Kidney epithelial cell (primary cell): ENCODE data around the gene FPGT. TPM values are rescaled to one million over a fixed set of nuclear protein-coding genes. Genes with fewer than 3 reads are reported as not detected.
"Not testable (repeated sequence)": the region's sequence is repeated elsewhere in the genome, so short reads cannot be mapped to it uniquely, and the experiment has no call there.

Experiments
- DNase-seq: peaks from one replicate; pipeline ENCODE4 v3.0.0-alpha.2; 2010; ENCODE audit warnings: low read depth
- H3K27me3 ChIP-seq: 2 replicates; pipeline ENCODE4 v1.6.0; 2011; ENCODE audit warnings: low read length; ENCODE audit not compliant: control insufficient read depth, insufficient read depth
- H3K36me3 ChIP-seq: 2 replicates; pipeline ENCODE4 v1.5.1; 2011; ENCODE audit warnings: low read length; ENCODE audit not compliant: control insufficient read depth, insufficient read depth
- H3K4me3 ChIP-seq: 2 replicates; pipeline ENCODE4 v1.5.1; 2011; ENCODE audit warnings: low read depth, mild to moderate bottlenecking, control low read depth, low read length
- total RNA-seq: library from RNA; depleted of rRNA; stranded (reverse); fragments of >200 nt; gene quantifications from 2 replicates; pipeline ENCODE4 v1.2.3, GENCODE V29; 2015
- TF ChIP-seq, protein P1 (sequence below): IDR thresholded peaks from 2 replicates; pipeline ENCODE4 v1.5.1; 2011; ENCODE audit warnings: mild to moderate bottlenecking, moderate library complexity, low read length, control low read depth, inconsistent platforms; ENCODE audit not compliant: insufficient read depth, poor library complexity, severe bottlenecking

FPGT gene
- total RNA-seq, 1 donor from 2014 or later = 5.9 TPM

DNA sequence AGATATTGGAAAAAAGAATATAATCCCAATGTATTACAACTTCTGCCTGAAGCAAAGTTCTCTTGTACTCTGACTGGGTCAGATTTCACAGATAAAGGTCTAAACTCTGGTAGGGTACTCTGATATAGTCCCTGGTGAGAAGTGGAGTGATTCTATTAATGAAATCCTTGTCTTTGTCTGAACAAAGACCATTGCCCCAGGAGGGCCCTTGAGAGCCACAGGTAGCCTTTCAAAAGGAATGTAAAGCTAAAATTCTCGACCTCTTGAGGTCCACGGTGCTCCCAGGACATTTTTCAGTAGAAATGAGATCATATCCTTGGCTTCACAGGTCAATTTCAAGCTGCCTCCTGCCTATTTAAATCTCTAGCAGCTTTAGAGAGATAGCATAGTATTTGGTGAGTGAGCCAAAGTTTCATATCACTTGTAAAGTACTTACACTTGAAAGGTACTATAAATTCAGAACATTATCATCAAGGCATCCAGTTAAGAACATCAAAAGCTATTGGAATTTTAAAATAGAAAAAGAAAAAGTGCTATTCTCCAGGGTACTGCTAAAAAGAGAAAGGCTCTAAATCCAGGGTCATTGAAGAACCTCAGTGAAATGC lies 47.2 kb downstream of the FPGT start:
- H3K36me3 ChIP-seq = no peaks in the 10 kb centered on the region
- no peak for DNase-seq
- H3K4me3 ChIP-seq = no peak overlapping the region
- TF ChIP-seq, protein P1, sequence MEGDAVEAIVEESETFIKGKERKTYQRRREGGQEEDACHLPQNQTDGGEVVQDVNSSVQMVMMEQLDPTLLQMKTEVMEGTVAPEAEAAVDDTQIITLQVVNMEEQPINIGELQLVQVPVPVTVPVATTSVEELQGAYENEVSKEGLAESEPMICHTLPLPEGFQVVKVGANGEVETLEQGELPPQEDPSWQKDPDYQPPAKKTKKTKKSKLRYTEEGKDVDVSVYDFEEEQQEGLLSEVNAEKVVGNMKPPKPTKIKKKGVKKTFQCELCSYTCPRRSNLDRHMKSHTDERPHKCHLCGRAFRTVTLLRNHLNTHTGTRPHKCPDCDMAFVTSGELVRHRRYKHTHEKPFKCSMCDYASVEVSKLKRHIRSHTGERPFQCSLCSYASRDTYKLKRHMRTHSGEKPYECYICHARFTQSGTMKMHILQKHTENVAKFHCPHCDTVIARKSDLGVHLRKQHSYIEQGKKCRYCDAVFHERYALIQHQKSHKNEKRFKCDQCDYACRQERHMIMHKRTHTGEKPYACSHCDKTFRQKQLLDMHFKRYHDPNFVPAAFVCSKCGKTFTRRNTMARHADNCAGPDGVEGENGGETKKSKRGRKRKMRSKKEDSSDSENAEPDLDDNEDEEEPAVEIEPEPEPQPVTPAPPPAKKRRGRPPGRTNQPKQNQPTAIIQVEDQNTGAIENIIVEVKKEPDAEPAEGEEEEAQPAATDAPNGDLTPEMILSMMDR = no peak
- H3K27me3 ChIP-seq = no peaks in the 10 kb centered on the region

DNA sequence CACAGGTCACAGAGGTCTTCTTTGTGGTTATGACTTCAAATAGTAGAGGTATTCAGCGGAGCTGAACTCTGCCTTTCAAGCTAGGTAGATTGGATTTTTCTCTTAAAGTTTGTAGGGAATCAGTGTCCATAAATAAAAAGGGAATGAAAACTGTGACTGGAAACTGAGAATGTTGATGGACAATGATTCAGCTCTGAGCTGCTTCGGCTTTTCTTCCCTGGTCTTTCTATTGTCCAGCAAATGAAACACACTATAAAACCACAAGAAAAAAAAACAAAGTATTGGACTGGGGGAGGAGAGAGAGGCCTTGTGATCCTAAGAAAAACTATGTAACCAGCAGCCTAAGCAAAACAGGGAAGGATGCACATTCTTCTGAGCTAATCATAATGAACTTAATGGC lies 48.3 kb downstream of the FPGT start:
- peak; percentile 43 for DNase-seq
- TF ChIP-seq, protein P1 = no peak
- no peak overlapping the region for H3K4me3 ChIP-seq

DNA sequence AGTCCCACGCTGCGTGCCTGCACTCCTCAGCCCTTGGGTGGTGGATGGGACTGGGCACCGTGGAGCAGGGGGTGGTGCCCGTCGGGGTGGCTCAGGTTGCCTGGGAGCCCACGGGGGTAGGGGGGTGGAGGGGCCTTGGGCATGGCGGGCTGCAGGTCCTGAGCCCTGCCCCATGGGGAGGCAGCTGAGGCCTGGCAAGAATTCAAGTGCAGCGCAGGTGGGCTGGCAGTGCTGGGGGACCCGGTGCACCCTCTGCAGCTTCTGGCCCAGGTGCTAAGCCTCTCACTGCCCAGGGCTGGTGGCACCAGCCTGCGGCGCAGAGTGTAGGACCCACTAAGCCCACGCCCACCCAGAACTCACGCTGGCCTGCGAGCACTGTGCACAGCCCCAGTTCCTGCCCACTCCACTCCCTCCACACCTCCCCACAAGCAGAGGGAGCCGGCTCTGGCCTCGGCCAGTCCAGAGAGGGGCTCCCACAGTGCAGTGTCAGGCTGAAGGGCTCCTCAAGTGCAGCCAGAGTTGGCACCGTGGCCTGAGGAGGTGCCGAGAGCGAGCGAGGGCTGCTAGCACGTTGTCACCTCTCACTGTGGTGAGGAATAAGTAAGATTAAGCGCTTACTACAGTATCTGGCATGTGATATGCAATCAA lies 50.0 kb downstream of the FPGT start:
- TF ChIP-seq, protein P1 = no peak
- no peak for DNase-seq
- Histone ChIP-seq H3K4me3 (no peak overlapping the region), H3K36me3 (no peaks in the 10 kb centered on the region), H3K27me3 (no peaks in the 10 kb centered on the region)

More for the DNA sequence above, 48.3 kb downstream of the FPGT start:
- no peaks in the 10 kb centered on the region for H3K27me3 ChIP-seq
- no peaks in the 10 kb centered on the region for H3K36me3 ChIP-seq

DNA sequence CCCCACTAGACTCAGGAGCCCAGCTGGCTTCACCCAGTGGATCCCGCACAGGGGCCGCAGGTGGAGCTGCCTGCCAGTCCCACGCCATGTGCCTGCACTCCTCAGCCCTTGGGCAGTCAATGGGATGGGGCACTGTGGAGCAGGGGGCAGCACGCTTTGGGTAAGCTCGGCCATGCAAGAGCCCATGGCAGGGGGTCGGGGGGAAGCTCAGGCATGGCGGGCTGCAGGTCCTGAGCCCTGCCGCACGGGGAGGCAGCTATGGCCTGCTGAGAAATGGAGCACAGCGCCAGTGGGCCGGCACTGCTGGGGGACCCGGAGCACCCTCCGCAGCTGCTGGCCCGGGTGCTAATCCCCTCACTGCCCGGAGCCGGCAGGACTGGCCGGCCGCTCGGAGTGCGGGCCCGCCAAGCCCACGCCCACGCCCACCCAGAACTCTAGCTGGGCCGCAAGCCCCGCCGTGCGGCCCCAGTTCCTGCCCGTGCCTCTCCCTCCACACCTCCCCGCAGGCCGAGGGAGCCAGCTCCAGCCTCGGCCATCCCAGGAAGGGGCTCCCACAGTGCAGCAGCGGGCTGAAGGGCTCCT lies 55.3 kb downstream of the FPGT start:
- not testable (repeated sequence) for DNase-seq, H3K36me3 ChIP-seq, H3K4me3 ChIP-seq, H3K27me3 ChIP-seq

Other genes starting within 250 kb of the FPGT start
- gene LRRIQ3, start 66 bp upstream of the FPGT start, total RNA-seq = 0.82 and 1.9 TPM in 2 replicates
- 1.4 TPM in 1 of 2 replicates, not detected in the other for gene TNNI3K, start 37.1 kb downstream of the FPGT start, total RNA-seq